K562 (cell line): ENCODE data around the gene PRDM2. TPM values are rescaled to one million over a fixed set of nuclear protein-coding genes. Genes with fewer than 3 reads are reported as not detected.

ENCODE experiments used
- ATAC-seq: fragments of 200-7000 bp; cut with Tn5 transposase; 3 replicates; pipeline ENCODE4 v1.9.1; 2020; ENCODE audit warnings: moderate library complexity
- BruUV-seq: library from RNA; stranded (reverse); fragments of 400-500 nt; replicated peaks from 2 replicates; lab custom pipeline; 2021; lab: Mats Ljungman, UMichigan
- CTCF ChIA-PET: fragments of 300-600 bp; formaldehyde crosslinking; extraction: SDS; loops from one replicate; lab custom pipeline; 2021; ENCODE audit warnings: low intra/inter-chr PET ratio; lab: Yijun Ruan, JAX
- POLR2A ChIA-PET: fragments of 300-600, 350-650 bp; sonication (Branson Sonifier 250); formaldehyde crosslinking; extraction: SDS; loops from one replicate; lab custom pipeline; 2021; ENCODE audit warnings: antibody characterized with exemption, inconsistent platforms; lab: Yijun Ruan, JAX
- DNase-seq, 4 experiments: peaks; one replicate each; pipeline versions ENCODE4 v3.0.0 to v3.0.0-alpha.2; 2011 to 2018; ENCODE audit warnings: low spot score in 3 of 4, mixed read lengths in 3 of 4; ENCODE audit errors: extremely low read depth in 1 of 4
- FAIRE-seq: peaks from 2 replicates; lab custom pipeline; 2011; peaks lifted over from hg19 to GRCh38; lab: Jason Lieb, UNC
- H2AFZ ChIP-seq: 2 replicates; pipeline ENCODE4 v1.6.0; 2011; ENCODE audit warnings: low read depth, low read length, control low read depth, inconsistent platforms
- H3K27ac ChIP-seq: fragments of 200-600 bp; 3 replicates; pipeline ENCODE4 v1.8.0; 2011; ENCODE audit warnings: low read depth, mild to moderate bottlenecking, control low read depth, inconsistent platforms, low read length, moderate library complexity, mixed read lengths; ENCODE audit errors: extremely low read depth
- H3K27me3 ChIP-seq, 2 experiments: fragments of 300-600 bp in 1 of 2; 2 replicates in 1 of 2; 3 replicates in 1 of 2; pipeline versions ENCODE4 v1.6.0 to v1.8.0; 2011; ENCODE audit warnings: inconsistent platforms in 2 of 2, low read length in 2 of 2, mild to moderate bottlenecking in 1 of 2, mixed read lengths in 1 of 2, moderate library complexity in 1 of 2; ENCODE audit not compliant: control insufficient read depth in 2 of 2, insufficient read depth in 2 of 2
- H3K36me3 ChIP-seq: fragments of 300-600 bp; 3 replicates; pipeline ENCODE4 v1.8.0; 2011; ENCODE audit warnings: mild to moderate bottlenecking, low read length, inconsistent platforms; ENCODE audit not compliant: control insufficient read depth, insufficient read depth
- H3K4me1 ChIP-seq, 2 experiments: fragments of 200-600 bp in 1 of 2; replicated peaks in 1 of 2; 2 replicates in 1 of 2; 3 replicates in 1 of 2; pipeline versions ENCODE4 v1.5.1 to v1.8.0; 2011; ENCODE audit warnings: inconsistent platforms in 2 of 2, low read length in 2 of 2, mild to moderate bottlenecking in 1 of 2, mixed read lengths in 1 of 2, moderate library complexity in 1 of 2; ENCODE audit not compliant: control insufficient read depth in 2 of 2, insufficient read depth in 2 of 2
- H3K4me2 ChIP-seq: 2 replicates; pipeline ENCODE4 v1.6.1; 2011; ENCODE audit warnings: low read length, control low read depth, inconsistent platforms, mixed read lengths; ENCODE audit not compliant: insufficient read depth
- H3K4me3 ChIP-seq: fragments of 200-600 bp; sonication (generic), shearing (Covaris generic); 2 replicates; pipeline ENCODE4 v1.5.1; 2016; ENCODE audit warnings: control low read depth, inconsistent platforms
- H3K79me2 ChIP-seq: fragments of 200-600 bp; 3 replicates; pipeline ENCODE4 v1.8.0; 2011; ENCODE audit warnings: low read length, inconsistent platforms; ENCODE audit not compliant: control insufficient read depth, insufficient read depth
- H3K9ac ChIP-seq, 2 experiments: 2 replicates each; pipeline versions ENCODE4 v1.6.0 to v1.6.1; 2011; ENCODE audit warnings: low read depth in 2 of 2, low read length in 2 of 2, control low read depth in 1 of 2, inconsistent platforms in 1 of 2, mild to moderate bottlenecking in 1 of 2, mixed read lengths in 1 of 2; ENCODE audit not compliant: insufficient read depth in 1 of 2
- H3K9me1 ChIP-seq: one replicate; pipeline ENCODE4 v1.6.0; 2011; ENCODE audit warnings: inconsistent platforms, mild to moderate bottlenecking, low read length, moderate library complexity; ENCODE audit not compliant: control insufficient read depth, insufficient read depth
- H3K9me3 ChIP-seq: replicated peaks from 2 replicates; pipeline ENCODE4 v1.5.1; 2011; ENCODE audit warnings: low read depth, low read length, inconsistent platforms; ENCODE audit not compliant: control insufficient read depth, insufficient read depth
- H4K20me1 ChIP-seq: replicated peaks from 2 replicates; pipeline ENCODE4 v1.6.1; 2011; ENCODE audit warnings: low read length, inconsistent platforms, mixed read lengths; ENCODE audit not compliant: control insufficient read depth, insufficient read depth
- ELK3 ChIP-seq: fragments of 450-650 bp; formaldehyde crosslinking; IDR thresholded peaks from 2 replicates; pipeline ENCODE4 v1.4.0; 2020; ENCODE audit warnings: mild to moderate bottlenecking
- ETS2 ChIP-seq: IDR thresholded peaks from 2 replicates; pipeline ENCODE4 v1.6.1; 2016; ENCODE audit warnings: borderline replicate concordance, missing genetic modification characterization, mild to moderate bottlenecking, moderate library complexity, missing compliant biosample characterization; ENCODE audit not compliant: poor library complexity, severe bottlenecking
- FOXA3 ChIP-seq, 2 experiments: fragments of 450-650 bp in 1 of 2; sonication (generic) in 1 of 2; formaldehyde crosslinking; IDR thresholded peaks in 1 of 2; conservative IDR thresholded peaks in 1 of 2; 2 replicates each; pipeline versions ENCODE4 v1.4.0 to v1.8.0; 2020 to 2022; ENCODE audit warnings: mild to moderate bottlenecking in 2 of 2, missing genetic modification reagents in 1 of 2
- FOXK2 ChIP-seq, 2 experiments: fragments of 450-650 bp; IDR thresholded peaks in 1 of 2; conservative IDR thresholded peaks in 1 of 2; 2 replicates each; pipeline ENCODE4 v1.6.1; 2016; ENCODE audit warnings: low read depth in 2 of 2, mild to moderate bottlenecking in 1 of 2
- POU5F1 ChIP-seq: fragments of 150-350 bp; IDR thresholded peaks from 2 replicates; pipeline ENCODE4 v1.6.1; 2014; ENCODE audit warnings: borderline replicate concordance, low read length, low read depth, mild to moderate bottlenecking; ENCODE audit not compliant: partially characterized antibody
- RHOXF2B ChIP-seq: fragments of 250-450 bp; sonication (Bioruptor Pico); conservative IDR thresholded peaks from 2 replicates; pipeline ENCODE4 v1.5.1; 2021
- TRIM28 ChIP-seq: fragments of 450-650 bp; IDR thresholded peaks from 2 replicates; pipeline ENCODE4 v1.6.1; 2017
- ZNF79 ChIP-seq: fragments of 250-450 bp; sonication (Bioruptor Pico); IDR thresholded peaks from 2 replicates; pipeline ENCODE4 v1.4.0; 2020; ENCODE audit warnings: low read depth, mild to moderate bottlenecking, moderate library complexity
- WGBS: fragments of 100-300 bp; shearing (Covaris generic); methylation state at CpG from one replicate; pipeline ENCODE4 v1.1.6; 2016; ENCODE audit warnings: low coverage, mixed read lengths; ENCODE audit not compliant: insufficient coverage; ENCODE audit errors: missing lambda C conversion rate; 5-methylcytosine and 5-hydroxymethylcytosine counted together
- in situ Hi-C: fragments of 300-500 bp; cut with MboI; formaldehyde crosslinking; loops from 4 replicates; pipeline ENCODE4 v1.15.0; 2018; ENCODE audit warnings: inconsistent platforms, mixed read lengths
- intact Hi-C: fragments of 100-400 bp; cut with micrococcal nuclease; formaldehyde crosslinking; loops from 2 replicates; pipeline ENCODE4 v1.14.2; 2022
- polyA plus RNA-seq, 8 experiments: library from polyadenylated mRNA; depleted of rRNA in 4 of 8; stranded (reverse) in 5 of 8; unstranded in 3 of 8; fragments of >200 nt; fragmentation: Nextera tagmentation in 2 of 8; fragmentation: Illumina TruSeq in 1 of 8; extraction: Ambion mirVana in 2 of 8; extraction: Trizol in 1 of 8; gene quantifications; 2 replicates each; pipeline versions ENCODE4 v1.2.1 to v1.2.3, GENCODE V29; 2011 to 2014; ENCODE audit warnings: inconsistent platforms in 1 of 8, missing spikeins in 1 of 8
- total RNA-seq, 7 experiments: library from RNA; depleted of rRNA in 6 of 7; stranded (reverse); fragments of >200 nt in 6 of 7; fragmentation: Illumina TruSeq in 2 of 7; extraction: Trizol in 2 of 7; gene quantifications; 2 replicates each; pipeline versions ENCODE4 v1.2.1 to v1.2.3, GENCODE V29; 2011 to 2021; ENCODE audit warnings: low replicate concordance in 1 of 7

PRDM2 gene
- total and polyA plus RNA-seq, 9 of the 15 experiments (the other 6 are each of a cell fraction or from before 2014, with no cell fraction given) = 5.4 to 27.6 (median 12.5) TPM

GRCh38 chr1:13664451-13664850, 35.5 kb upstream of the PRDM2 start:
- intact Hi-C loops = loop anchor here (2.0 kb wide), 1 partner anchor 144 kb away; no protein-coding TSS in a partner anchor
- no peak overlapping the region for H2AFZ ChIP-seq
- CTCF ChIA-PET = interaction anchor here (1.0 to 2.5 kb wide), 4 partner anchors 144 to 300 kb away, joined by 3 to 23 read pairs (median 10); no protein-coding TSS in a partner anchor

More at GRCh38 chr1:13664451-13664850, 35.5 kb upstream of the PRDM2 start:
- H3K4me3 ChIP-seq = no peak overlapping the region
- in situ Hi-C loops = loop anchor here (5.0 kb wide), 1 partner anchor 293 kb away; no protein-coding TSS in a partner anchor
- H3K27ac ChIP-seq = no peak overlapping the region
- FAIRE-seq = no peak
- H3K9me3 ChIP-seq = no peaks in the 10 kb centered on the region
- BruUV-seq = no TSS peak
- whole genome bisulfite sequencing = 0% methylated on average over 1 of the region's 1 CpG
- H4K20me1 ChIP-seq = peaks cover 5% of the 10 kb centered on the region
- no peaks in the 10 kb centered on the region for H3K4me1 ChIP-seq
- no peaks in the 10 kb centered on the region for H3K79me2 ChIP-seq
- H3K36me3 ChIP-seq = no peaks in the 10 kb centered on the region
- POLR2A ChIA-PET = no interaction called here
- no peak for DNase-seq
- H3K4me2 ChIP-seq = no peak overlapping the region
- no peak overlapping the region for H3K9ac ChIP-seq
- TF ChIP-seq TRIM28 (no peak), POU5F1 (no peak), ZNF79 (no peak), RHOXF2B (CRISPR knock-in tag) (no peak), ELK3 (no peak), FOXK2 (conservative IDR thresholded peaks at IDR 0.05 in 1 of 2, IDR thresholded peaks at IDR 0.05 in 1 of 2; ENCODE audit: low read depth in 2 of 2) (no peak), ETS2 (tag) (no peak), FOXA3 (CRISPR knock-in tag; conservative IDR thresholded peaks at IDR 0.05 in 1 of 2, IDR thresholded peaks at IDR 0.05 in 1 of 2) (no peak)
- no peaks in the 10 kb centered on the region for H3K9me1 ChIP-seq
- no peak for ATAC-seq
- peaks cover 14 to 21% of the 10 kb centered on the region in 2 experiments; a peak in 4 of 5 replicates for H3K27me3 ChIP-seq
